ENCODE data around the gene MAP4K4. TPM values are rescaled to one million over a fixed set of nuclear protein-coding genes. Genes with fewer than 3 reads are reported as not detected.

Gene MAP4K4
- total RNA-seq, 4 donors from 2014 or later: 25.7 to 42.3 (median 29.8) TPM

GRCh38 chr2:101751276-101751815 lies 53.8 kb downstream of the MAP4K4 start:
- no peak for TF ChIP-seq CTCF (IDR thresholded peaks at IDR 0.05)
- no peak for TF ChIP-seq POLR2A (IDR thresholded peaks at IDR 0.05)
- intact Hi-C loops (cut with DNase I; ENCODE audit: low total_unique reads): no loop called here
- no peak for DNase-seq (ENCODE audit: low spot score in 2 of 2)
- WGBS, 2 donors: 63 to 78% methylated on average over 2 of the region's 2 CpGs
- H3K4me3 ChIP-seq (ENCODE audit: low read depth, poor library complexity, severe bottlenecking): no peak overlapping the region

GRCh38 chr2:101751875-101752619 lies 54.5 kb downstream of the MAP4K4 start:
- no peak for DNase-seq (ENCODE audit: low spot score in 2 of 2)
- 47 to 49% methylated on average over 3 of the region's 3 CpGs for WGBS, 2 donors
- H3K4me3 ChIP-seq (ENCODE audit: low read depth, poor library complexity, severe bottlenecking): no peak overlapping the region
- intact Hi-C loops (cut with DNase I; ENCODE audit: low total_unique reads): no loop called here
- no peak for TF ChIP-seq CTCF (IDR thresholded peaks at IDR 0.05)
- TF ChIP-seq POLR2A (IDR thresholded peaks at IDR 0.05): no peak

GRCh38 chr2:101752716-101753616 lies 55.5 kb downstream of the MAP4K4 start:
- DNase-seq (ENCODE audit: low spot score in 2 of 2): no peak
- no peak for TF ChIP-seq POLR2A (IDR thresholded peaks at IDR 0.05)
- no peak for TF ChIP-seq CTCF (IDR thresholded peaks at IDR 0.05)
- WGBS, 2 donors: 38 to 52% methylated on average over 5 of the region's 5 CpGs
- H3K4me3 ChIP-seq (ENCODE audit: low read depth, poor library complexity, severe bottlenecking): no peak overlapping the region
- intact Hi-C loops (cut with DNase I; ENCODE audit: low total_unique reads): no loop called here

- H3K4me3 ChIP-seq (ENCODE audit: low read depth, poor library complexity, severe bottlenecking): no peak overlapping the region
- DNase-seq (ENCODE audit: low spot score in 2 of 2): no peak
- WGBS, 2 donors: 62 to 72% methylated on average over 5 of the region's 5 CpGs
- no peak for TF ChIP-seq CTCF (IDR thresholded peaks at IDR 0.05)
- TF ChIP-seq POLR2A (IDR thresholded peaks at IDR 0.05): no peak
- intact Hi-C loops (cut with DNase I; ENCODE audit: low total_unique reads): no loop called here
These were observed 56.4 kb downstream of the MAP4K4 start for GRCh38 chr2:101753720-101754490.

- 81 to 83% methylated on average over 2 of the region's 2 CpGs for WGBS, 2 donors
- no peak for DNase-seq (ENCODE audit: low spot score in 2 of 2)
- intact Hi-C loops (cut with DNase I; ENCODE audit: low total_unique reads): no loop called here
- no peak overlapping the region for H3K4me3 ChIP-seq (ENCODE audit: low read depth, poor library complexity, severe bottlenecking)
- TF ChIP-seq POLR2A (IDR thresholded peaks at IDR 0.05) (no peak), CTCF (IDR thresholded peaks at IDR 0.05) (no peak)
These were observed 57.1 kb downstream of the MAP4K4 start for GRCh38 chr2:101754618-101755017.

Data from lower leg skin (tissue), 4 donors.